Tibial nerve (tissue), 3 donors: ENCODE data around the gene PAPPA.

Experiments
- POLR2A ChIP-seq, 2 donors: fragments of 450-650 bp; IDR thresholded peaks; one replicate each; pipeline ENCODE4 v1.6.1; 2017; ENCODE audit warnings: antibody characterized with exemption in 2 of 2, mild to moderate bottlenecking in 2 of 2, moderate library complexity in 2 of 2
- TF ChIP-seq, protein P1 (sequence below), 5 experiments: fragments of 200-600 bp in 3 of 5; fragments of 450-650 bp in 2 of 5; sonication (generic) in 3 of 5; IDR thresholded peaks; one replicate each; pipeline ENCODE4 v1.5.1; 2016 to 2019; ENCODE audit warnings: antibody characterized with exemption in 5 of 5, mild to moderate bottlenecking in 3 of 5, moderate library complexity in 2 of 5

DNA sequence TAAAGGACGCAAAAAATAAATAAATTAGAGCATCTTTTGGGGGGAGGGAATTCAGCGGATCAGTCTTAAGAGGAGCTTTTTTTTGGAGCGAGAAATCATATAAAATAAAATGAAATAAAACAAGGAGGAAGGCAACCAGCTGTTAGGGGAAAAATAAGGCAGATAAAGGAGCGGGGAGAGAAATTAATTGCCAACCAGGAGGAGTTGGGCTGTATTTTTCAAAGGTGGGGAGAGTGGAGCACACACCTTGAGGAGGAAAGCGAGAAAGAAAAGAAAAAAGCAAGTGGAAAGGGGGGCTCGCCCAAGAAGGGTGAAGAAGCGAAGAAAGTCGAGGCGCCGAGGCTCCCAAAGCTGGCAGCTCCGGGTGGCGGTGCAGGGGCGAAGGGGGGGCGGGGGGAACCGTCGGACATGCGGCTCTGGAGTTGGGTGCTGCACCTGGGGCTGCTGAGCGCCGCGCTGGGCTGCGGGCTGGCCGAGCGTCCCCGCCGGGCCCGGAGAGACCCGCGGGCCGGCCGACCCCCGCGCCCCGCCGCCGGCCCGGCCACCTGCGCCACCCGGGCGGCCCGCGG is at the start of gene PAPPA:
- no peak for TF ChIP-seq POLR2A (IDR thresholded peaks at IDR 0.05)
- TF ChIP-seq, protein P1, sequence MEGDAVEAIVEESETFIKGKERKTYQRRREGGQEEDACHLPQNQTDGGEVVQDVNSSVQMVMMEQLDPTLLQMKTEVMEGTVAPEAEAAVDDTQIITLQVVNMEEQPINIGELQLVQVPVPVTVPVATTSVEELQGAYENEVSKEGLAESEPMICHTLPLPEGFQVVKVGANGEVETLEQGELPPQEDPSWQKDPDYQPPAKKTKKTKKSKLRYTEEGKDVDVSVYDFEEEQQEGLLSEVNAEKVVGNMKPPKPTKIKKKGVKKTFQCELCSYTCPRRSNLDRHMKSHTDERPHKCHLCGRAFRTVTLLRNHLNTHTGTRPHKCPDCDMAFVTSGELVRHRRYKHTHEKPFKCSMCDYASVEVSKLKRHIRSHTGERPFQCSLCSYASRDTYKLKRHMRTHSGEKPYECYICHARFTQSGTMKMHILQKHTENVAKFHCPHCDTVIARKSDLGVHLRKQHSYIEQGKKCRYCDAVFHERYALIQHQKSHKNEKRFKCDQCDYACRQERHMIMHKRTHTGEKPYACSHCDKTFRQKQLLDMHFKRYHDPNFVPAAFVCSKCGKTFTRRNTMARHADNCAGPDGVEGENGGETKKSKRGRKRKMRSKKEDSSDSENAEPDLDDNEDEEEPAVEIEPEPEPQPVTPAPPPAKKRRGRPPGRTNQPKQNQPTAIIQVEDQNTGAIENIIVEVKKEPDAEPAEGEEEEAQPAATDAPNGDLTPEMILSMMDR (IDR thresholded peaks at IDR 0.05) = no peak
